Myometrial cell (primary cell): ENCODE results near the gene SLC25A29. TPM values are rescaled to one million over a fixed set of nuclear protein-coding genes. Genes with fewer than 3 reads are reported as not detected.

Source experiments
- total RNA-seq: library from RNA; depleted of rRNA; stranded (reverse); fragments of >200 nt; gene quantifications from 2 replicates; pipeline ENCODE4 v1.2.3, GENCODE V29; 2015

Gene SLC25A29
- total RNA-seq, result 12.2 and 12.4 TPM in 2 replicates

DNA sequence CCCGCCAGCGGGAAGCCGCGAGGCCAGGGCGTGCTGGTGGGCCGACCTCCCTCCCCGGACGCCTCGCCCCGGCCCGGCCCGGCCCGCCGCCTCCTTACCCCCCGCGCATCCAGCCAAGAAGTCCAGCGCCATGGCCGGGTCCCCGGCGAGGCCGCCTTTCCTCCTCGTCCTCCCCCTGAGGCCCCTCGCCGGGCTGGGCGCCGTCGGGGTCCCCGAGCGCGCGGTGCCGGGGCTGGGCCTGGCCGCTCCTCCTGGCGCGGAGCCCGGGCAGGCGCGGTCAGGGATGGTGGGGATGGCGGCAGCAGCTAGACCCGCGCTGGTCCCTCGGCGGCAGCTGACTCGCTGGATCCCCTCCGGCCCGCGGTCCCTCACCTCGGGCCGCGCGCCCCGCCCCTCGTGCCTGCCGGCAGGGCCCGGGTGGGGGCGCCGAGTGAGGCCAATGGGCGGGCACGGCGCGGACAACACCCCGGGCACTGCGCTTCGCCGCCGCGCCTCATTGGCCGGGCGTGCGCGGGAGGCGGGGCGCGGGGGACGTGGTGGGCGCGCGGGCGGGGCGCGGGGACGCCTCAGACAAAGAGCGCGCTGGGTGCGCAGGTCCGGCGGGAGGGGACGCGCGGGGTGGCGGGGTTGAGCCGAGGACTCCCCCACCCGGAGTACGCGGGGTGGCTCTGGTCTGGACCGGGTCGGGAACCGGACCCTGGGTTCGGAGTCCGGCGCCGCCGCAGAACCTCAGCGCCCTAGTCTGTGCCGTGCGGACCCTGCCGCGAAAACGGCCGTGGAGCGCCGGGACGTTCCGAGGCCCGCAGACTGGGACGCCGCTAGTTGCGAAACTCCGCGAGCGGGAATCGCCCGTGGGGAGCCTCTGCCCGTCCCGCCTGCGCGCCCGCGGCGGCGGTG is at the start of gene SLC25A29:
SLC25A29 (minus strand) TSS at position 344 of the 897 bp plus-strand sequence; CDS start at position 132, 212 bp downstream.

DNA sequence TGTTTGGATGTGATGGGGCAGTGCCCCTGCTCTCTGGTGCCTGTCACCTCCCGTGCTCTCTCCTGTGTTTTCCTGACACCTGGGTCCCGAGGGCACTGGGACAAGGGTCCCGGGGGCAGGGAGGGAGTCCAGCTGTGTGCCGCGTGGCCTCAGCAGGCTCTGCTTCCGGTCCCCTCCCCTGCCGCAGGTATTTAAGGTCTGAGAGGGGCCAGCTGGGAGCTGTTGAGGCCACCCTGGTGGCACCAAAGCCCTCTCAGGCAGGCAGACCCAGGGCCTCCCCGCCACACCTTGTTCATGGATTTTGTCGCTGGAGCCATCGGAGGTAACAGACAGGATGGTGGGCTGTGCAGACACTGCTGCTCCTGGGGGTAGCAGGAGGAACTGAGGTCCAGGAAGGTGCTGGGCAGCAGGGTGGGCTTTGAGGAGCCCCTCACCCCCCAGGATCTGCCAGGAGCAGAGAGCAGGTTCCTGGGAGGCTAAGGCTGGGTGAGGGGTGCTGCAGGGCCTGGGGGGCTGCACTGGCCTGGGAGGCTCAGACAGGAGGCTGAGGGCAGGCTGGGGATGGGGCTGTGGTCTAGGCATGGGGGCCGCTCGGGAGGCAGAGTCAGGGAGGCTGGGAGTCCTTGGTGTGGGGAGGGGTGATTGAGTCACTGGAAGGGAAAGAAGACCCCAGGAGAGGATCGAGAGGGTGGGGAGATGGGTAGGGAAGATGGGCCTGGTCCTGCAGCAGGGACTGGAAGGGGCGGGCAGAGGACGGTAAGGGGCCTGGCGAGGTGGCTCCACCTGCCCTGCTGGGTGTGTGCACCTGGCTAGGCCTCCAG is 17.1 kb upstream of the SLC25A29 start, which contains the start of gene SLC25A47:
SLC25A47 (plus strand) TSS at position 219 of the 821 bp plus-strand sequence; CDS start at position 295, 76 bp downstream.

Other genes with a start within 250 kb of the SLC25A29 start
- gene EVL, start 241.0 kb downstream of the SLC25A29 start, total RNA-seq, result 10.5 and 15.6 TPM in 2 replicates
- 0.35 TPM in 1 of 2 replicates, not detected in the other for gene DEGS2, start 146.8 kb downstream of the SLC25A29 start, total RNA-seq
- gene YY1, start 67.3 kb downstream of the SLC25A29 start, total RNA-seq, result 20.8 and 22.5 TPM in 2 replicates
- gene SLC25A47, start 16.9 kb upstream of the SLC25A29 start, total RNA-seq, result not detected in 2 replicates
- 21.0 and 23.6 TPM in 2 replicates for gene WDR25, start 70.0 kb upstream of the SLC25A29 start, total RNA-seq